Daoy (cell line): Measurements from ENCODE around the gene KCTD2. TPM values are rescaled to one million over a fixed set of nuclear protein-coding genes. Genes with fewer than 3 reads are reported as not detected.
A peak's percentile ranks its signal among the peaks of the same experiment; 100 is the strongest.

ENCODE experiments used
- DNase-seq: peaks from one replicate; pipeline ENCODE4 v3.0.0-alpha.2; 2015; ENCODE audit warnings: low read depth
- total RNA-seq: library from RNA; depleted of rRNA; stranded (reverse); fragments of >200 nt; shearing (Covaris generic); gene quantifications from 2 replicates; pipeline ENCODE4 v1.2.3, GENCODE V29; 2014; rRNA removed

KCTD2 gene
- total RNA-seq, 1 experiment from 2014 or later: 17.9 TPM

DNA sequence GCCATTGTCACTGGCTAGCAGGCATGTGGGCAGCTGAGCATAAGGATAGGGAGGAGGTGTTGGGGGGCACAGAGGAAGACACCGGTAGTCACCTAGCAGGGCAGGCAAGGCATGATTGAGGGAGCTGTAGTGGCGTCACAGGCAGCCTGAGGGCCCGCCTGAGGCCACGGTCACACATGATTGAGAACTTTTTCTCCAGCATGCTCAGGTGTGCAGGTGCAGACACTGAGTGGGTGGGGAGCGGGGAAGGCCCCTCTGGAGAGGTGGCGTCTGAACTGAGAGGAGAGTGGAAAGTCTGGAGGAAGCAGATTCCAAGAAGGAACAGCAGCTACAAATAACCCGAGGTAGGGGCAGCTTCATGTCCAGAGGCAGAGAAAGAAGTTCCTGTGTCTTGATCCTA is 51.8 kb downstream of the KCTD2 start:
- DNase-seq: no peak

- DNase-seq: no peak
These were observed 53.0 kb downstream of the KCTD2 start for GRCh38 chr17:75099881-75100595.

GRCh38 chr17:75102385-75102821 is 55.4 kb downstream of the KCTD2 start:
- no peak for DNase-seq

DNA sequence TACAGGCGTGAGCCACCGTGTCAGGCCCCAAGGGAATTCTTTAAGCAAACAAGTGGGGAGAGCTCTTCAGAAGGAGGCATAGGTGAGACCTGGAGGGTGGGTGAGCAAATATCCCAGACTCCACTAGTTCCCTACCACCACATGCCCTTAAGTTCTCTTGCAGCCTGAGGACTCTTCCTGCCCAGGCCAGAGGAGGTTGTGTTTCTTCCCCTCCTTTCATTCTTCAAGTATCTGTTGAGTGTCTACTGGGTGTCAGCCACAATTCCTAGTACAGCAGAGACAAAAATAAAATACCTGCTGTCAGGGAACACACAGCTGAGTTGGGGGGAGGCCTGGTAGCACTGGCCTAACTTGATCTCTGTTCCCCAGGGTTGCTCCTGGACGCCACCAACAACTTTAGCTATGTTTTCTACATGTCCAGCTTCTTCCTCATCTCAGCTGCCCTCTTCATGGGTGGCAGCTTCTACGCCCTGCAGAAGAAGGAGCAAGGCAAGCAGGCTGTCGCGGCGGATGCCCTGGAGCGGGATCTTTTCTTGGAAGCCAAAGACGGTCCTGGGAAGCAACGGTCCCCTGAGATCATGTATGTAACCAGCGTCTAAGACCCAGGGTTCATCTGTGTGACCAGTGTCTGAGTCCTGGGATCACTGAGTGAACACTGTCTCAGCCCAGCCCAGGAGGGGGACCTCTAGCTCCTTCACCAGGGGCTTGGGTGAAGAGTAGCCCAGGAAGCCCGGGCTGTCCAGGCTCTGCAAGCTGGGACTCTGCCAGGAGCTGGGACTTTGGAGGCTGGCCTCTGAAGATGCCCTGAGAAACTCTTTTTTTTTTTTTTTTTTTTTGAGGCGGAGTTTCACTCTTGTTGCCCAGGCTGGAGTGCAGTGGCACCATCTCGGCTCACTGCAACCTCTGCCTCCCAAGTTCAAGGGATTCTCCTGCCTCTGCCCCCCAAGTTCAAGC is 56.9 kb downstream of the KCTD2 start:
- DNase-seq: no peak

DNA sequence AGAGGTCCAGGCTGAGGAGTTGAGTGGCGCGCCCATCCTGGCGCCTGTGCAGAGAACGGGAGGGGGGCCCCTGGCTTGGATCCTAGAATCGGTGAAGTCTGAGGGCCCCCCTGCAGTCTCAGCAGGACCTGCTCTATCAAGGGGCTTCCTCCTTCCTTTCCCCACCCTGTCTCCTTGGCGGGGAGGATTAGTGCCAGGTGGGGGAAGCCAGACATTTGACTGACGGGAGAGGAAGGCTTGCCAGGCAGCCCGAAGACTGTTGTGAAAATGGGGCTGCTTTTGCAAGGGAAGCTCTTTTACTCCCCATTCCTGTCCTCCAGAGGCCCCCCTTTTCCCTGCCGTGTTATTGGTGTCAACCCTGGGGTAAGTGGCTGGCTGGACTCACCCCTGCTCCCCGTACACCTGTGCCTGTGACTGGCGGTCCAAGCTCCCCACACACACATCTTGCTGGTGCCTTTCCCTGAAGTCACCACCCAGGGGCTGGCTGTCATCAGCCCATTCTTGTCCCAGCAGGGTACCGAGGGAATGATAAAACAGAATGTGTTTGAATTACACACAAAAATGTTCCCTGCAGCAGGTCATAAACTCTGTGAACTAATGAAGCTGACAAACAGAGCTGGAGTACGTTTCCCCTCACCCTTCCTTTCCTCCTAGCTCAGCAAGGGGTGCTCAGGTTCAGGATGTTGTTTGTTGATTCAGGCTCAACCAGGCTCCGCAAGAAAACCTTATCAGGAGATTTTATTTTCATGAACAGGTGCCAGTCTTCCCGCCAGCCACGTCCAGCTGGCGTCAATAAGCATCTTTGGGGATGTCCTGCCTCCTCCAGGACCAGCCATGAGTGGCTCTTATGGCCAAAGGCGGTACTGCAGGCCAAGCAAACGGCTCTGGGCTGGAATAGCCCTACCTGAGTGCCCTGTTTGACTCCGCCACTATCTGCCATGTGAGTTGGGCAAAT is 58.4 kb downstream of the KCTD2 start:
- DNase-seq: peak; percentile 69

- DNase-seq: no peak
These were observed 61.2 kb downstream of the KCTD2 start for GRCh38 chr17:75108193-75108592.

DNA sequence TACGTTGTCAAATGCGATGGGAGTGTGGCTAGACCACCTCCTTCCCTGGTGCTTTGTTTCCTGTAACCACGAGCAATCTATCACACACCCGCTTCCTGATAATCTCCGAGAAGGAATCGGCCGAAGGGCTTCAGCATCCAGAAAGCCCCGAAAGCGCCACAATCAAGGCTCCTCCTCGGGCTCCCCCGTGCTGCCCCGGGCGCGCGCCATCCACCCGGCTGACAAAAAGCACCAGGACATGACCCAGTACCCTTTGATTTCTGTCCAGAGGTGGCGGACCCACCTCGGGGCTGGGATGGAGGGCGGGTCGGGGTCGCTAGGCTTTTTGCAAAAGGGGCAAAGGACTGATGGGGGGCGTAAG is 62.0 kb downstream of the KCTD2 start:
- DNase-seq: no peak

DNA sequence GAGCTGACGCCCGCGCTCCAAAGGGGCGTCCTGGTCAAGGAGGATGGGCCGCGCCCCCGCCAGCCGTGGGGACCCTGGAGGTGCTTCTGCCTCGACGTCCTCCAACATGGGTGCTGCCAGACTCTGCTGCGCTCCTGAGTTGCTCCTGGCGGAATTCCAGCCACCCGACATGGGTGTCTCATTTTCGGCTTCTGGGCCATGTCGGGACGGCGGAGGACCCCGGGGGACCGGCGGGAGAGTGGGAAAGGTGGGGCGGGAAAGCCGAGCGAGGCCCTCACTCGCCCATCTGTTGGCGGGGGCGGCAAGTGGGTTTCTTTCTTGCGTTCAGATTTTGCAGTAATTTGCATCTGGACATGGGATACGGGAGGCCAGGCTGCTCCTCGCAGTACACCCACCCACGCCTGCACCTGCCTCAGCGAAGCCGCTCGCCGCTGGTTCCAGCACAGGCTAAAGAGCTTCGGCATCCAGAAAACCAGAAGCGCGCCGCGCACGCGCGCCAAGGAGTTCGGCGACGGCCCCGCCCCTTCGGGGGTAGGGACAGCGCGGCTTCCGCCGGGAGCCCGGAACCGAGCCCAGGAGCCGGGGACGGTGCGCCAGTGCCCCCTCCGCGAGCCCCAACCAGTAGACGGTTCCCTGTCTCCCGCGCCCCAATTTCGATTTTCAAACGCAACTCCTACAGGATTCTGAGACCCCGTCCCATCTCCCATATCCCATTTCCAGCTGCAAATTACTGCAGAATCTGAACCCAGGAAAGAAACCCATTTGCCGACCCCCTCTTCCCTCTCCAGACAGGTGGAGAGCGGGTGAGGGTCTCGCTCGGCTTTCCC is 62.6 kb downstream of the KCTD2 start, which contains the start of gene ARMC7:
TSS of gene ARMC7 (plus strand) at position 563 of the 827 bp plus-strand sequence. CDS start 320 bp downstream, outside the sequence.
- DNase-seq: peak; percentile 91

DNA sequence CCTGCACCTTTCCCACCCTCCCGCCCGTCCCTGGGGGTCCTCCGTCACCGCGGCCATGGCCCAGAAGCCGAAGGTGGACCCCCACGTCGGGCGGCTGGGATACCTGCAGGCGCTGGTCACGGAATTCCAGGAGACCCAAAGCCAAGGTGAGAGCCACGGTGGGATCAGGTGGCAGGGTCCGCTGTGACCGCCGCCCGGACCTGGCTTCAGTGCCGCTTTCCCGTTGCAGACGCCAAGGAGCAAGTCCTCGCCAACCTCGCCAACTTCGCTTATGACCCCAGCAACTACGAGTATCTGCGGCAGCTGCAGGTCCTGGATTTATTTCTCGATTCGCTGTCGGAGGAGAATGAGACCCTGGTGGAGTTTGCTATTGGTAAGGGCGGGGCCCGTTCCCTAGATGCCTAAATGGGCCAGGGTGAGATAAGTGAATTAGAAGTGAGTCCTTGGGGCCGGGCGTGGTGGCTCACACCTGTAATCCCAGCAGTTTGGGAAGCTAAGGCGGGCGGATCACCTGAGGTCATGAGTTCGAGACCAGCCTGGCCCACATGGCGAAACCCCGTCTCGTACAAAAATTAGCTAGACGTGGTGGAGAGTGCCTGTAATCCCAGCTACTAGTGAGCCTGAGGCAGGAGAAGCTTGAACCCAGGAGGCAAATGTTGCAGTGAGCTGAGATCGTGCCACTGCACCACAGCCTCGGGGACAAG is 63.4 kb downstream of the KCTD2 start:
- DNase-seq: no peak

DNA sequence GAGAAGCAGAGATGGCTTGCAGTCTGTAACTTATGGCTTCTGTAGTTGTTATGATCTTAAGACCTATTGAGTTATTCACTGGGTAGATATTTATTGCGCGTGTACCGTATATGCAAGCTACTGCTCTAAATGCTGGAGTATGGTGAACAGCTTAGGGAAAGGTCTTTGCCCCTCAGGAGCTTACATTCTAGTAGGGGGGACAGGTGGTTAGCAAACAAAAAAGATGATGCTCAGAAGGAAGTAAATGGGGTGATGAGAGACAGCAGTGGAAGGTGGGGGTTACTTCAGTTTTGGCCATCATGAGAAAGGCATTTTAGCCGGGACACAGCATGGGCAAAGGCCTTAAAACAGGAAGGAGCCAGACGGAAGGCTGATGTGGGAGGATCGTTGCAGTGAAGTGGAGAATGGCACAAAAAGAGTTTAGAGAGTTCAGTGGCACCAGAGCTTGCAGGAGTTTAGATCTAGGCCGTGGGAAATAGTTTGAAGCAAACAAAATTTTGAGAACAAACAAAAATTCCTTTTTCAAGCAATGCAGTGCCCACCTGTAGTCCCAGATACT is 64.8 kb downstream of the KCTD2 start:
- DNase-seq: no peak

DNA sequence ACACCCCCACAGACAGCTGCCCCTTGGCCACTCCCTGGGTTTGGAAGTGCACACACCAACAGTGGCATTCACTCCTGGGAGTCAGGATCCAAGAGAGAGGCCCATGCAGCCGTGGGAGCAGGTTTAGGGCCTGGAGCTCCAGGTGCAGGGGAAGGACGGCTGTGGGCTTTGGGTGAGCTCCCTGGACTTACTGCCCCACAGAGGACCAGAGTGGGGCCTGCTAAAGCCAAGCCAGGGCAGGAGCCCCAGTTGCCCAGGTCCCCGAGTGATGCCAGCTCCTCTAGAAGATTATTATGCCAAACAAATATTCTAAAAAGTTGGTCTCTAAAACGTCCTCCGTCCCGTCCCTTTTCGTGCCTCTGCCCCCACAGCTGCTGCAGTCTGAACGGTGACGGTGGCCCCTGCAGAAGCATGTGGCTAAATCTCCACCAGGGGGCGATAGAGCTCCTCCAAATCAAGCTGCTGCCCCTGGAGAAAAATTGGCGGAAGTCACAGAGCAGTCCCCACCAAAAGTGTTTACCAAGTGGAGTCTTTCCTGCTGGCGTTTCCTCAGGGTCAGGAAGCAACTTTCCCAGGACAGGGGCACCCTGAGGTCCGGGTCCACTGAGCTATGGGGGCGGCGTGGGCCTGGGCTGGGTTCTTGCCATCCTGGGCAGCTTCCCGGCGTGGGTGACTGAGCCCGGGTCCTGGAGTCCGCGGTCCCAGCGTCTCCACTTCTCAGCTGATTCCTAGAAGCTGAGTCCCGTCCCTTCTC is 67.0 kb downstream of the KCTD2 start:
- peak; percentile 86 for DNase-seq

- no peak for DNase-seq
These were observed 67.7 kb downstream of the KCTD2 start for GRCh38 chr17:75114552-75115314.

Other genes starting within 250 kb of the KCTD2 start
- not detected in 2 replicates for gene GRIN2C, start 187.3 kb upstream of the KCTD2 start, total RNA-seq
- 8.2 and 13.1 TPM in 2 replicates for gene FDXR, start 174.2 kb upstream of the KCTD2 start, total RNA-seq
- gene FADS6, start 153.6 kb upstream of the KCTD2 start, total RNA-seq: not detected in 2 replicates
- not detected in 2 replicates for gene USH1G, start 124.0 kb upstream of the KCTD2 start, total RNA-seq
- not detected in 2 replicates for gene OTOP2, start 123.0 kb upstream of the KCTD2 start, total RNA-seq
- gene OTOP3, start 111.3 kb upstream of the KCTD2 start, total RNA-seq: not detected in 2 replicates
- gene HID1, start 74.5 kb upstream of the KCTD2 start, total RNA-seq: 0.11 and 0.45 TPM in 2 replicates
- 9.2 and 11.5 TPM in 2 replicates for gene CDR2L, start 59.6 kb upstream of the KCTD2 start, total RNA-seq
- gene MRPL58, start 34.6 kb upstream of the KCTD2 start, total RNA-seq: 155 and 172 TPM in 2 replicates
- gene ATP5PD, start 256 bp upstream of the KCTD2 start, total RNA-seq: 453 and 707 TPM in 2 replicates
- gene SLC16A5, start 40.7 kb downstream of the KCTD2 start, total RNA-seq: 0.24 TPM in 1 of 2 replicates, not detected in the other
- 2.6 and 3.6 TPM in 2 replicates for gene ARMC7, start 62.7 kb downstream of the KCTD2 start, total RNA-seq
- 86.0 and 91.8 TPM in 2 replicates for gene NT5C, start 84.5 kb downstream of the KCTD2 start, total RNA-seq
- gene JPT1, start 107.3 kb downstream of the KCTD2 start, total RNA-seq: 423 and 641 TPM in 2 replicates
- 116 and 119 TPM in 2 replicates for gene SUMO2, start 135.7 kb downstream of the KCTD2 start, total RNA-seq
- gene NUP85, start 158.5 kb downstream of the KCTD2 start, total RNA-seq: 40.6 and 48.6 TPM in 2 replicates
- 10.4 and 12.4 TPM in 2 replicates for gene GGA3, start 214.4 kb downstream of the KCTD2 start, total RNA-seq
- gene MRPS7, start 214.7 kb downstream of the KCTD2 start, total RNA-seq: 90.2 and 92.2 TPM in 2 replicates
- 6.7 and 9.4 TPM in 2 replicates for gene MIF4GD, start 224.0 kb downstream of the KCTD2 start, total RNA-seq
- 19.4 and 30.9 TPM in 2 replicates for gene SLC25A19, start 242.2 kb downstream of the KCTD2 start, total RNA-seq